ENCODE measurements around the gene HOXA9. TPM values are rescaled to one million over a fixed set of nuclear protein-coding genes. Genes with fewer than 3 reads are reported as not detected.

Gene HOXA9
- total RNA-seq, 1 donor from 2014 or later: 9.1 TPM

- DNase-seq (ENCODE audit: low read depth): no peak
These were observed 1.5 kb upstream of the HOXA9 start for GRCh38 chr7:27166531-27167505.

GRCh38 chr7:27165996-27166530, 726 bp upstream of the HOXA9 start:
- no peak for DNase-seq (ENCODE audit: low read depth)

- no peak for DNase-seq (ENCODE audit: low read depth)
These were observed 809 bp downstream of the HOXA9 start for GRCh38 chr7:27164367-27165088.

- no peak for DNase-seq (ENCODE audit: low read depth)
These were observed 1.3 kb downstream of the HOXA9 start for GRCh38 chr7:27164045-27164366.

- no peak for DNase-seq (ENCODE audit: low read depth)
These were observed 1.9 kb downstream of the HOXA9 start for GRCh38 chr7:27163288-27164044.

- no peak for DNase-seq (ENCODE audit: low read depth)
These were observed 2.6 kb downstream of the HOXA9 start for GRCh38 chr7:27162561-27163287.

- no peak for DNase-seq (ENCODE audit: low read depth)
These were observed 3.4 kb downstream of the HOXA9 start for GRCh38 chr7:27161721-27162560.

- no peak for DNase-seq (ENCODE audit: low read depth)
These were observed 4.1 kb downstream of the HOXA9 start for GRCh38 chr7:27161214-27161720.

GRCh38 chr7:27160546-27161213, 4.7 kb downstream of the HOXA9 start:
- peak; percentile 92 for DNase-seq (ENCODE audit: low read depth)

GRCh38 chr7:27160145-27160545, 5.2 kb downstream of the HOXA9 start:
- DNase-seq (ENCODE audit: low read depth): no peak

- DNase-seq (ENCODE audit: low read depth): no peak
These were observed 5.8 kb downstream of the HOXA9 start for GRCh38 chr7:27159266-27160144.

GRCh38 chr7:27158436-27159265, 6.7 kb downstream of the HOXA9 start:
- DNase-seq (ENCODE audit: low read depth): no peak

- DNase-seq (ENCODE audit: low read depth): no peak
These were observed 7.5 kb downstream of the HOXA9 start for GRCh38 chr7:27157702-27158431.

GRCh38 chr7:27156916-27157701, 8.2 kb downstream of the HOXA9 start:
- no peak for DNase-seq (ENCODE audit: low read depth)

- DNase-seq (ENCODE audit: low read depth): peak; percentile 90
These were observed 8.8 kb downstream of the HOXA9 start, which contains the start of gene HOXA7 for GRCh38 chr7:27156508-27156898. Gene HOXA7, minus strand, starts transcription at chr7:27156675. Its CDS starts 130 bp downstream, at chr7:27156545.
